Uterus (tissue), 2 donors: ENCODE measurements around the gene FGFBP1.

Experiments used
- POLR2A ChIP-seq, 2 donors: fragments of 450-650 bp; IDR thresholded peaks; one replicate each; pipeline ENCODE4 v1.6.1; 2016; ENCODE audit warnings: antibody characterized with exemption in 2 of 2, mild to moderate bottlenecking in 1 of 2, moderate library complexity in 1 of 2
- TF ChIP-seq, protein P1 (sequence below), 4 experiments: fragments of 200-600 bp in 2 of 4; fragments of 450-650 bp in 2 of 4; sonication (generic) in 2 of 4; IDR thresholded peaks; one replicate each; pipeline ENCODE4 v1.5.1; 2016 to 2019; ENCODE audit warnings: antibody characterized with exemption in 4 of 4, mild to moderate bottlenecking in 2 of 4, moderate library complexity in 1 of 4

DNA sequence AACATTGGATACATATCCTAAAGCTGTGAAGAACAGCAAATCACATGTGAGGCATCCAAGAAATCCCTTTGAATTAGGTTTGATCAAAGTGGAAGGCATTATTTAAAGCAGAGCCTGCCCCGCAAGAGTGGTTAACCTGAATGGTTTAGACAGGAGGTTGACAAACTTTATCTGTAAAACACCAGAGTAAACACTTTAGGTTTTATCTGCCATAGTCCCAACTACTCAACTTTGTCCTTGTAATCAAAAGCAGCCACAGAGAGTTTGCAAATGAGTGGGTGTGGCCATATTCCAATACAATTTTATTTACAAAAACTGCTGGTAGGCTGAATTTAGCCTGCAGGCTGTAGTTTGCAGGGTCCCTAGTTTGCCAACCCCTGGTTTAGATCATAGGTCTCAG is 49.7 kb upstream of the FGFBP1 start:
- TF ChIP-seq, protein P1, sequence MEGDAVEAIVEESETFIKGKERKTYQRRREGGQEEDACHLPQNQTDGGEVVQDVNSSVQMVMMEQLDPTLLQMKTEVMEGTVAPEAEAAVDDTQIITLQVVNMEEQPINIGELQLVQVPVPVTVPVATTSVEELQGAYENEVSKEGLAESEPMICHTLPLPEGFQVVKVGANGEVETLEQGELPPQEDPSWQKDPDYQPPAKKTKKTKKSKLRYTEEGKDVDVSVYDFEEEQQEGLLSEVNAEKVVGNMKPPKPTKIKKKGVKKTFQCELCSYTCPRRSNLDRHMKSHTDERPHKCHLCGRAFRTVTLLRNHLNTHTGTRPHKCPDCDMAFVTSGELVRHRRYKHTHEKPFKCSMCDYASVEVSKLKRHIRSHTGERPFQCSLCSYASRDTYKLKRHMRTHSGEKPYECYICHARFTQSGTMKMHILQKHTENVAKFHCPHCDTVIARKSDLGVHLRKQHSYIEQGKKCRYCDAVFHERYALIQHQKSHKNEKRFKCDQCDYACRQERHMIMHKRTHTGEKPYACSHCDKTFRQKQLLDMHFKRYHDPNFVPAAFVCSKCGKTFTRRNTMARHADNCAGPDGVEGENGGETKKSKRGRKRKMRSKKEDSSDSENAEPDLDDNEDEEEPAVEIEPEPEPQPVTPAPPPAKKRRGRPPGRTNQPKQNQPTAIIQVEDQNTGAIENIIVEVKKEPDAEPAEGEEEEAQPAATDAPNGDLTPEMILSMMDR (IDR thresholded peaks at IDR 0.05): no peak
- TF ChIP-seq POLR2A (IDR thresholded peaks at IDR 0.05): no peak
